ENCODE measurements around the gene C5orf52. TPM values are rescaled to one million over a fixed set of nuclear protein-coding genes. Genes with fewer than 3 reads are reported as not detected.

C5orf52 gene
- total RNA-seq (2021; fragmentation: NEBNext Ultra II Directional; extraction: Animal tissue kit (Norgen Biotek cat#: 25700)), result not detected
- long read RNA-seq, result 0 reads

DNA sequence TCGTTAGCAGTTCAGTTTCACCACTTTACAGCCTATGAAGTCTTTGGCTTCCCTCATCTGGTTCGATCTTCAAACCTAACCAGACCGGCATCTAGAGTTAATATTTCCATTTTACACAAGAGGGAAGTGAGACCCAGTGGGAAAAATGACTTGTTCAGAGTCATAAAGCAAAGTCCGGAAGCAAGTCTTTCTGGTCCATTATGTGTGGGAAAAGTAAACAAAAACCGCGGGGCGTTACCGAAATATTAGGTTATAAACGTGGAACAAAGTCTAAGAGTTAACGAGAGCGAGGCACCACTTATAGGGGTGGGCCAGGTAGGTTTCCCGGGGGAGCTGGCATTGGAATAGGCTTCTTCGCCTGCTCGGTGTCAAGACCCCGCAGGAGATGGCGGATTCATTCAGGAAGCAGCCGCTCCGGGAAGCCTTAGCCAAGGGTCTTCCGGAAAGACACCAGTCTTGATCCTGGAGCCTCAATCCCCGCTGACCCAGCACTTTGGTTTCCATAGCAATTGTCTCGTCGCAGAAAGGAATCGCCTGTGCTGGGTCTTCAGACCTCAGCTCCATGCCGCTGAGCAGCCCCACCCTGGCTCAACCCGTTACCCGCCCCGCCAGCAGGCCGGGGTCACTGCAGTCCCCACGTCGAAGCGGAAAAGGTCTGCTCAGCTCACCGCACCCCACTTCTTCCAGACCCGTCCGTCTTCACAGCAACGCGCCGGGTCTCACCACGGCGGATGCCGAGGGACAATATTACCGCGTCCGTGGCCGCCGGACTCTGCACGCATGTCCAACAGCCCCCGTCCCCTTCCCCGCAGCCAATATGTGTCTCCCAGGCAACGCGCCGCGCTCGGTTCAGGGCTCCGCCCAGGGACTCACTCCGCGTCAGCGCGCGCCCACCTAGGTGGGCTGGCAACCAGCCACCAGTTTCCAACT is at the start of gene C5orf52:
C5orf52 (plus strand) TSS at position 872 of the 930 bp plus-strand sequence. CDS start 82 bp downstream, outside the sequence.
- DNase-seq, result peak; percentile 7
- H3K36me3 Mint-ChIP-seq (ENCODE audit: low read depth), result no peaks in the 10 kb centered on the region
- TF ChIP-seq, protein P1, sequence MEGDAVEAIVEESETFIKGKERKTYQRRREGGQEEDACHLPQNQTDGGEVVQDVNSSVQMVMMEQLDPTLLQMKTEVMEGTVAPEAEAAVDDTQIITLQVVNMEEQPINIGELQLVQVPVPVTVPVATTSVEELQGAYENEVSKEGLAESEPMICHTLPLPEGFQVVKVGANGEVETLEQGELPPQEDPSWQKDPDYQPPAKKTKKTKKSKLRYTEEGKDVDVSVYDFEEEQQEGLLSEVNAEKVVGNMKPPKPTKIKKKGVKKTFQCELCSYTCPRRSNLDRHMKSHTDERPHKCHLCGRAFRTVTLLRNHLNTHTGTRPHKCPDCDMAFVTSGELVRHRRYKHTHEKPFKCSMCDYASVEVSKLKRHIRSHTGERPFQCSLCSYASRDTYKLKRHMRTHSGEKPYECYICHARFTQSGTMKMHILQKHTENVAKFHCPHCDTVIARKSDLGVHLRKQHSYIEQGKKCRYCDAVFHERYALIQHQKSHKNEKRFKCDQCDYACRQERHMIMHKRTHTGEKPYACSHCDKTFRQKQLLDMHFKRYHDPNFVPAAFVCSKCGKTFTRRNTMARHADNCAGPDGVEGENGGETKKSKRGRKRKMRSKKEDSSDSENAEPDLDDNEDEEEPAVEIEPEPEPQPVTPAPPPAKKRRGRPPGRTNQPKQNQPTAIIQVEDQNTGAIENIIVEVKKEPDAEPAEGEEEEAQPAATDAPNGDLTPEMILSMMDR (IDR thresholded peaks at IDR 0.05), result no peak
- H3K4me1 Mint-ChIP-seq (ENCODE audit: low read depth), result peaks cover 29% of the 10 kb centered on the region
- peak within 1 kb of the TSS; percentile 92 for H3K27ac Mint-ChIP-seq
- H3K4me3 Mint-ChIP-seq, result peak within 1 kb of the TSS; percentile 92
- H3K27me3 Mint-ChIP-seq (ENCODE audit: insufficient read depth), result peaks cover 5% of the 10 kb centered on the region
- H3K9me3 Mint-ChIP-seq, result no peaks in the 10 kb centered on the region

DNA sequence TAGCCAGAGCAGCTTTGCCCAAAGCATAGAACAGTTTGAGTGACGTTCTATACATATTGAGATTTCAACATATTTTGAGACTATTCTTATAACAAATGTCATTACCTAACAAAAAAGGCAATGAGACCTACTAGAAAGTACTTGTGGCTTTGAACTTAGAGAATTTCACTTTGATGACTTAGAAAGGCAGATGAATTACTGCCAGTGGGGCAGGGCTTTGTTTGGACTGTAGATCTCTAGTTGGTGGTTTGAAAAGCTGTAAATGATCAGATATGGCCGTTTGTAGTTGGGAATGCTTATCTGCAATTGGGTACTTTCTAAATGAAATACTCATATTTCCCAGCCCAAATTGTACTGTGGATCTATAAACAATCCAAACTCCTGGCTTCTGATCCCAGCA is 47.2 kb upstream of the C5orf52 start:
- no peaks in the 10 kb centered on the region; the same call in 1 of the 2 replicates for H3K27me3 Mint-ChIP-seq (ENCODE audit: insufficient read depth)
- peaks cover 7% of the 10 kb centered on the region; the same call in 1 of the 2 replicates for H3K4me1 Mint-ChIP-seq (ENCODE audit: low read depth)
- DNase-seq, result no peak
- no peak overlapping the region for H3K4me3 Mint-ChIP-seq
- peaks cover 13% of the 10 kb centered on the region for H3K36me3 Mint-ChIP-seq (ENCODE audit: low read depth)
- H3K9me3 Mint-ChIP-seq, result peaks cover 16% of the 10 kb centered on the region
- TF ChIP-seq, protein P1 (IDR thresholded peaks at IDR 0.05), result no peak
- H3K27ac Mint-ChIP-seq, result no peak overlapping the region

- no peak for DNase-seq
- Mint-ChIP-seq H3K9me3 (peaks cover 16% of the 10 kb centered on the region), H3K36me3 (ENCODE audit: low read depth) (peaks cover 20% of the 10 kb centered on the region), H3K4me3 (no peak overlapping the region), H3K27me3 (ENCODE audit: insufficient read depth) (no peaks in the 10 kb centered on the region), H3K4me1 (ENCODE audit: low read depth) (peaks cover 7% of the 10 kb centered on the region; the same call in 1 of the 2 replicates), H3K27ac (no peak overlapping the region)
- TF ChIP-seq, protein P1 (IDR thresholded peaks at IDR 0.05), result no peak
These were observed 44.5 kb upstream of the C5orf52 start for GRCh38 chr5:157626831-157627230.

- no peaks in the 10 kb centered on the region for H3K4me1 Mint-ChIP-seq (ENCODE audit: low read depth)
- H3K36me3 Mint-ChIP-seq (ENCODE audit: low read depth), result peaks cover 13% of the 10 kb centered on the region
These were observed 41.0 kb upstream of the C5orf52 start for GRCh38 chr5:157630341-157630740.

DNA sequence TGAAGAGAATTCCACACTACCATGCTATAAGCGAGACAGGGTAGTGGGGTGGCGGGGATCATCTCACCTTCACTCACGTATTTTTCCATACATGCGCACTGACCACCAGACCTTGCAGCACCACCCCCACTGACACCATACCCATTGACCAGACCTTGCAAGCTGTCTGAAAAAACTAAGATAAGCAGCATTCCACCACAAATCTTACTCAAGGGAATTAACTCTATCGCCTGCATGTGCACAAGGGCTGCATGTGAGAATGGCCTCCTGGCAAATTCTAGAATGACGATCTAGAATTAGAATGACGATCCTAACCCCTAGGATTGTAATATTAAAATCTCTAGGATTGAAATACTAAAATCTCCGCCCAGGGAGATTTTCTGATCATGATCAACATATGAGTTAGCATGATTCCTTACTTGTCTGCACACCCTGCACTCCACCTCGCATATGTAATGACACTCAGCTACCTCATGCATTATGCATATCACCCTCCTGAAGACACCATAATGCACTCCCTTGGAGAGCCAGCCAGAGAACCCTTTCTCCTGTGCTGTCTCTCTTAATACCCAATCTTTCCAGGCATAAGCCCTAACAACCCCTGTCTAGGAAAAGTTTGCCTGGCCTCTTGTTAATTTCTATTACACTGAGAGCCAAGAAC is 30.8 kb upstream of the C5orf52 start:
- Mint-ChIP-seq H3K36me3 (ENCODE audit: low read depth) (no peaks in the 10 kb centered on the region), H3K4me3 (no peak overlapping the region), H3K9me3 (no peaks in the 10 kb centered on the region), H3K27me3 (ENCODE audit: insufficient read depth) (no peaks in the 10 kb centered on the region; the same call in 1 of the 2 replicates), H3K4me1 (ENCODE audit: low read depth) (no peaks in the 10 kb centered on the region), H3K27ac (no peak overlapping the region)
- DNase-seq, result no peak
- TF ChIP-seq, protein P1 (IDR thresholded peaks at IDR 0.05), result no peak

More at GRCh38 chr5:157630341-157630740, 41.0 kb upstream of the C5orf52 start:
- no peaks in the 10 kb centered on the region for H3K27me3 Mint-ChIP-seq (ENCODE audit: insufficient read depth)
- peaks cover 7% of the 10 kb centered on the region for H3K9me3 Mint-ChIP-seq
- DNase-seq, result no peak
- no peak overlapping the region for H3K4me3 Mint-ChIP-seq
- H3K27ac Mint-ChIP-seq, result no peak overlapping the region
- TF ChIP-seq, protein P1 (IDR thresholded peaks at IDR 0.05), result no peak

All from HFFc6 (cell line).